ENCODE data around the gene PTDSS2. TPM values are rescaled to one million over a fixed set of nuclear protein-coding genes. Genes with fewer than 3 reads are reported as not detected.
A peak's percentile ranks its signal among the peaks of the same experiment; 100 is the strongest.
"Not testable (repeated sequence)": the region's sequence is repeated elsewhere in the genome, so short reads cannot be mapped to it uniquely, and the experiment has no call there.

PTDSS2 gene
- total and polyA plus RNA-seq, 5 experiments from 2014 or later = 9.0 to 30.2 (median 13.0) TPM

DNA sequence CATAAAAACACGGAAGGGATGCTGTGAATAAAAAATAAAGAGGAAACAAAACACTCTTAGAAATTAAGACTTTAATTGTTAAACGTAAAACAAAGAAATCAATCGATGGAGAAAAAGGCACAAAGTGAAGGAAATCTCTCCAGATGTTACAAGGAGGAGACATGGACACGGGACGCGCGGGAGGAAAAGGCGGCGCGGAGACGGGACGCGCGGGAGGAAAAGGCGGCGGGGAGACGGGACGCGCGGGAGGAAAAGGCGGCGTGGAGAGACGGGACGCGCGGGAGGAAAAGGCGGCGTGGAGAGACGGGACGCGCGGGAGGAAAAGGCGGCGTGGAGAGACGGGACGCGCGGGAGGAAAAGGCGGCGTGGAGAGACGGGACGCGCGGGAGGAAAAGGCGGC lies 25.3 kb upstream of the PTDSS2 start:
- H3K9me3 Mint-ChIP-seq, H3K27ac Mint-ChIP-seq, H3K4me3 Mint-ChIP-seq, H3K27me3 Mint-ChIP-seq, H3K4me1 Mint-ChIP-seq, ATAC-seq, DNase-seq: not testable (repeated sequence)
- H3K36me3 Mint-ChIP-seq = peaks cover 11 to 16% (median 16%) of the 10 kb centered on the region in 3 donors
- POLR2A ChIA-PET = interaction anchor here (0.7 kb wide), 1 partner anchor 135 kb away, joined by 4 read pairs; no protein-coding TSS in a partner anchor

- Mint-ChIP-seq H3K9me3 (peaks cover 0 to 4% (median 0%) of the 10 kb centered on the region in 9 donors), H3K4me3 (no peak overlapping the region), H3K36me3 (peaks cover 11 to 16% (median 16%) of the 10 kb centered on the region in 3 donors)
Observed at GRCh38 chr11:425301-425700, 24.8 kb upstream of the PTDSS2 start.

DNA sequence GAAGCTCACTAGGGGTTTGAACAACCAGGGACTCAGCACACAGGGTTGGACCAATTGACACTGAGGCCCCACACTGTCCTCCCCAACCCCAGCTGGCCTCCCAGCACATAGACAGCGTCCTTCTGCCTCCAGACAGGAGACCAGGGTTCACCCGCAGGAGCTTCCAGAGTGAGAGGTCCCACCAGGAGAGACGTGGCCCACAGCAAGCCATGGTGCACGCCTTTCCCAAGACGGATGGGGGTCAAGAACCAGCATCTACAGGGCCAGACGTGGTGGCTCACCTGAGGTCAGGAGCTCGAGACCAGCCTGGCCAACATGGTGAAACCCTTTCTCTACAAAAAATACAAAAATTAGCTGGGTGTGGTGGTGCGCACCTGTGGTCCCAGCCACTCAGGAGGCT lies 23.2 kb upstream of the PTDSS2 start:
- ATAC-seq = no peak
- H3K4me3 Mint-ChIP-seq = no peak overlapping the region
- H3K9me3 Mint-ChIP-seq = peaks cover 0 to 4% (median 0%) of the 10 kb centered on the region in 9 donors
- H3K27ac Mint-ChIP-seq = no peak overlapping the region
- POLR2A ChIA-PET = interaction anchor here (1.0 to 1.3 kb wide), 3 partner anchors 12 to 21 kb away, joined by 3 to 4 read pairs (median 3); partner anchors contain the start of gene SIGIRR
- peaks cover 0 to 2% (median 0%) of the 10 kb centered on the region in 4 donors for H3K4me1 Mint-ChIP-seq
- H3K36me3 Mint-ChIP-seq = peaks cover 11 to 16% (median 16%) of the 10 kb centered on the region in 3 donors
- H3K27me3 Mint-ChIP-seq = no peaks in the 10 kb centered on the region
- DNase-seq = peak in 1 of 10 donors; percentile 0

More at GRCh38 chr11:425301-425700, 24.8 kb upstream of the PTDSS2 start:
- no peaks in the 10 kb centered on the region for H3K27me3 Mint-ChIP-seq
- no peak for ATAC-seq
- POLR2A ChIA-PET = interaction anchor here (0.7 to 1.3 kb wide), 3 partner anchors 8 to 136 kb away, joined by 3 to 4 read pairs (median 3); no protein-coding TSS in a partner anchor
- H3K27ac Mint-ChIP-seq = no peak overlapping the region
- peaks cover 0 to 2% (median 0%) of the 10 kb centered on the region in 4 donors for H3K4me1 Mint-ChIP-seq
- no peak for DNase-seq

DNA sequence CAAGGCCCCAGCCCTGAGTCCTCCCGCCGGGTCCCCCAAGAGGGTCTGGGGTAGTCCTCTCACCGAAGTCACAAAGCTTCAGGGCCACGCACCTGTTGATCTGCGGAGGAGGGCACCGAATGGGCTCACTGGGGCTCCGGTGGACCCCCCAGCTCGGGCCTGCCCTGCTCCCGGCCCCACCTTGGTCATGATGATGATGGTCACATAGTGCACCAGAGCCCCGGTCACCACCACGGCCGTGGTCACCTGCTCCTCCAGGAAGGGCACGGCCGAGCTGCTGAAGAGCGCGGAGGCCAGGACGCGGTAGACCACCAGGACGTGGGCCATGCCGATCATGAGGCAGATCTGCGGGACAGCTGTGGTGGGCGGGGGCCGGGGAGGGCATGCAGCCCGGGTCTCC lies 21.8 kb upstream of the PTDSS2 start:
- Mint-ChIP-seq H3K9me3 (peaks cover 0 to 4% (median 0%) of the 10 kb centered on the region in 9 donors), H3K4me3 (no peak overlapping the region), H3K27ac (no peak overlapping the region), H3K4me1 (peaks cover 0 to 2% (median 0%) of the 10 kb centered on the region in 4 donors), H3K36me3 (peaks cover 11 to 16% (median 14%) of the 10 kb centered on the region in 3 donors), H3K27me3 (no peaks in the 10 kb centered on the region)
- peak in 2 of 10 donors; percentile 0 to 5 for DNase-seq
- POLR2A ChIA-PET = interaction anchor here (0.9 to 1.6 kb wide), 3 partner anchors 13 to 65 kb away, joined by 3 to 4 read pairs (median 4); partner anchors contain the start of gene ANO9
- ATAC-seq = no peak

GRCh38 chr11:429391-429790 lies 20.7 kb upstream of the PTDSS2 start:
- ATAC-seq = no peak
- peaks cover 9 to 15% (median 12%) of the 10 kb centered on the region in 3 donors for H3K36me3 Mint-ChIP-seq
- no peaks in the 10 kb centered on the region for H3K27me3 Mint-ChIP-seq
- DNase-seq = peak in 2 of 10 donors; percentile 0 to 4
- peaks cover 0 to 4% (median 0%) of the 10 kb centered on the region in 9 donors for H3K9me3 Mint-ChIP-seq
- H3K4me3 Mint-ChIP-seq = no peak overlapping the region
- POLR2A ChIA-PET = no interaction called here
- peak overlapping the region in 1 of 10 donors; percentile 15 for H3K27ac Mint-ChIP-seq
- H3K4me1 Mint-ChIP-seq = peaks cover 0 to 2% (median 0%) of the 10 kb centered on the region in 4 donors

DNA sequence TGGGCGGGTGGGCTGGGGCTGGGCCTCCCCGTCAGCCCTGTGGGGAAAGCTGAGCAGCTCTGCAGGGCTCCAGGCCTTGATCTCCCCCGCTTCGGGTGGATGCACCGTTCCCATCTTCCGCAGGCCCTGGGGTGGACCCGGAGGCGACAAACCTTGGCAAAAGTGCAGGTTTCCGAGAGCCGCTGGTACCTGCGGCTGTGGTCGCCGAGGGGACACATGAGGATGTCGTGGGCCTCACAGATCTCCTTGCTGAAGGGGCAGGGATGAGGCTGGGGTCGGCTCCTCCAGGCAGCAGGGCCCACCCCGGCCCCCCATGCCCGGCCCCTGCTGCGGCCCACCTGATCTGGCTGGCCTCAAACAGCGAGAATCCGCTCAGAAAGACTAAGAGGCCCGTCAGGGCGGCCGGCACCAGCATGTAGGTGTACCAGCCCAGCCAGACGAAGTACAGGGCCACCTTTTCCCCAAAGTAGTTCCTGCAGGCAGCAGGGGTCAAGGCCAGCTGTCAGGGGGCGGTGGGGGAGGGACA lies 20.1 kb upstream of the PTDSS2 start:
- Mint-ChIP-seq H3K4me1 (peaks cover 0 to 3% (median under 1%) of the 10 kb centered on the region in 4 donors), H3K27me3 (no peaks in the 10 kb centered on the region), H3K27ac (peak overlapping the region in 1 of 10 donors; percentile 52), H3K4me3 (no peak overlapping the region), H3K36me3 (peaks cover 5 to 11% (median 8%) of the 10 kb centered on the region in 3 donors), H3K9me3 (peaks cover 0 to 4% (median 0%) of the 10 kb centered on the region in 9 donors)
- POLR2A ChIA-PET = no interaction called here
- peak in 1 of 10 donors; percentile 3 for DNase-seq
- no peak for ATAC-seq

DNA sequence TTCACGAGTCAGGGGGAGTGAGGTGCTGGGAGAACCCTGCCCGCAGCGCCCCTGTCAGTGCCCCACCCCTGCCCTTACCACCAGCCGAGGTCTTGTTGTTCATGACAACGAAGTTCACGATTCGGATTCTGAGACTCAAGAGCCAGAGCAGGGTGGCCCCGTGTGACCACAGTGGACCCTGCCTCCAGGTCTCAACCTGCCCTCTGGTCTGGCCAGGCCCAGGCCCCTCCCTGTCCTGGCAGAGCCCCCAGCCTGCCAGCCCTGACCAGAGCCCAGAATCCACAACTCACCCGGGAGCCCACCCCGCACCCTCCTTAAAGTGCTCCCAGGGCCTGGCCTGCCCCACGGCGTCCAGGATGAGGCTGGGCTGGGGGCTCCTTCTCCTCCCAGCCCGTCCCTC lies 18.2 kb upstream of the PTDSS2 start:
- Mint-ChIP-seq H3K9me3 (no peaks in the 10 kb centered on the region), H3K4me3 (no peak overlapping the region), H3K27me3 (no peaks in the 10 kb centered on the region), H3K4me1 (peaks cover 0 to 7% (median 1%) of the 10 kb centered on the region in 4 donors), H3K36me3 (peaks cover 0 to 5% (median 3%) of the 10 kb centered on the region in 3 donors), H3K27ac (no peak overlapping the region)
- DNase-seq (no peak), ATAC-seq (no peak)
- POLR2A ChIA-PET = no interaction called here

DNA sequence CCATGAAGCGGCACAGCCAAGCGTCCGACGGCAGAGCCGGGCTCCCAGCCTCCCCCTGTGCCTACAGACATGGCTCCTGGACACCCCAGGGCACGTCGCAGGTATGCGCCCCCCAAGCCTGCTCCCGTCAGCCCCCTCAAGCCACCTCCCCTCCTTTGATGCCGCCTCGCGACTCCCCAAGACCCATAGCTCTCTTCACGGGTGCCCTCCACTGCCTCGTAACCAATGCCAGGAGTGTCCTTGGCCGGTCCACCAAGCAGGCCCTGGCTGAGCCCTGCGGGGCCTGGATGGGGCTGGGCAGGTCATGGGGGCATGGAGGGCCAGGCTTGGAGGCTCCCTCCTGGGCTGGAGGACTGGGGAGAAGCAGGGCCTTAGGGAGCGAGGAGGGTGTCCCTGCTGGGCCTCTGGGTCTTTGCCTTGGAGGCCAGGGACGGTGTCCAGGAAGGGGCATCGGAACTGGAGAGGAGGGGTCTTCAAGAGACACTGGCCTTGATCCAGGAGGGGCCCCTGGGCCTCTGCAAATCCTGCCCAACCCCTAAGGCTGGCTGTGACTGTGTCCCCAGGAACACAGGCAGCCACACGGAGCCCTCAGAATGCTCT lies 17.5 kb upstream of the PTDSS2 start:
- Mint-ChIP-seq H3K27me3 (no peaks in the 10 kb centered on the region), H3K27ac (no peak overlapping the region), H3K36me3 (peaks cover 0 to 3% (median 2%) of the 10 kb centered on the region in 3 donors), H3K4me3 (no peak overlapping the region), H3K9me3 (no peaks in the 10 kb centered on the region), H3K4me1 (peaks cover 4 to 13% (median 6%) of the 10 kb centered on the region in 4 donors)
- no peak for ATAC-seq
- no peak for DNase-seq
- POLR2A ChIA-PET = no interaction called here

DNA sequence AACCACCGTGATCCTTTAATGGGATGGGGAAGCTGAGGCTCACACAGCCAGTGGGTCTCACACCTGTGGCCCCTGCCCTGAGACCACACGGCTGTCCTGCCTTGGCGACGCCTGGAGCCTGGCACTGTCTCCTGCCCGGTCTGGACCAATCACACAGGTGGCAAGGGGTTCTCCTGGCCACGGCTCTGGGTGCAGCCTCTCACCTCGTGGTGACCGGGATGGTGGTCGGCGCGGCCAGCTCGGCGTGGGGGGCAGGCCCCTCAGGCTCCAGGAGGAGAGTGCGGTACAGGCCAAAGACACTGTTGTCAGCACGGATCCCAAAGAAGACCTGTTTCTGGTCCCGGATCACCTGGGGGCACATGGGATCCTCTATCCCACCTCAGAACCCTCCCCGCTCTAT lies 17.0 kb upstream of the PTDSS2 start:
- Mint-ChIP-seq H3K27ac (no peak overlapping the region), H3K27me3 (no peaks in the 10 kb centered on the region), H3K4me1 (peaks cover 6 to 14% (median 7%) of the 10 kb centered on the region in 4 donors), H3K9me3 (no peaks in the 10 kb centered on the region), H3K36me3 (peaks cover 0 to 2% (median 0%) of the 10 kb centered on the region in 3 donors), H3K4me3 (no peak overlapping the region)
- POLR2A ChIA-PET = no interaction called here
- ATAC-seq = no peak
- DNase-seq = peak in 1 of 10 donors; percentile 2

DNA sequence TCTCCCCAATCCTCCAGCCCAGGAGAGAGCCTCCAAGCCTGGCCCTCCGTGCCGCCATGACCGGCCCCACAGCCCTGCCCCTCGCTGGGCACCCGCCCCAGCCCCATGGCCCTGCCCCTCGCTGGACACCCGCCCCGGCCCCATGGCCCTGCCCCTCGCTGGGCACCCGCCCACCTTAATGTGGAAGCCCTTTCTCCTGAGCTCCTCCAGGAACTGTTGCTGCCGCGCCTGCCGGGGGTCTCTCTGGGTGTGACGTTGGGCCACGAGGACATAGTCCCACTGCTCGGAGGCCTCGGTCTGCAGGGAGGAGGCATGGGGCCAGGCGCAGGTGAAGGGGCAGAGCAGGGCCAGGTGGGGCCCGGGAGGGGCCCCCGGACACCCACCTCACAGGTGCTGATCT lies 16.4 kb upstream of the PTDSS2 start:
- H3K9me3 Mint-ChIP-seq = no peaks in the 10 kb centered on the region
- H3K27me3 Mint-ChIP-seq = no peaks in the 10 kb centered on the region
- no peak overlapping the region for H3K4me3 Mint-ChIP-seq
- H3K36me3 Mint-ChIP-seq = no peaks in the 10 kb centered on the region
- H3K4me1 Mint-ChIP-seq = peaks cover 6 to 17% (median 7%) of the 10 kb centered on the region in 4 donors
- DNase-seq (peak in 2 of 10 donors; percentile 2 to 37), ATAC-seq (no peak)
- no peak overlapping the region for H3K27ac Mint-ChIP-seq
- POLR2A ChIA-PET = no interaction called here

GRCh38 chr11:434496-434895 lies 15.6 kb upstream of the PTDSS2 start:
- POLR2A ChIA-PET = no interaction called here

GRCh38 chr11:434999-435740 lies 14.9 kb upstream of the PTDSS2 start:
- ATAC-seq, H3K9me3 Mint-ChIP-seq, DNase-seq, H3K4me3 Mint-ChIP-seq, POLR2A ChIA-PET, H3K27me3 Mint-ChIP-seq, H3K36me3 Mint-ChIP-seq: not testable (repeated sequence)
- H3K4me1 Mint-ChIP-seq = peaks cover 6 to 29% (median 17%) of the 10 kb centered on the region in 4 donors
- peak overlapping the region in 1 of 10 donors; percentile 66 for H3K27ac Mint-ChIP-seq

More at GRCh38 chr11:434496-434895, 15.6 kb upstream of the PTDSS2 start:
- ATAC-seq = no peak
- Mint-ChIP-seq H3K36me3 (no peaks in the 10 kb centered on the region), H3K27ac (no peak overlapping the region), H3K4me3 (no peak overlapping the region), H3K27me3 (no peaks in the 10 kb centered on the region), H3K4me1 (peaks cover 6 to 23% (median 10%) of the 10 kb centered on the region in 4 donors), H3K9me3 (no peaks in the 10 kb centered on the region)
- peak in 2 of 10 donors; percentile 0 to 44 for DNase-seq
